Astrocyte of the spinal cord (primary cell): ENCODE measurements around the gene SLCO4C1.

Experiments
- DNase-seq: peaks from one replicate; pipeline ENCODE4 v3.0.0; 2011; ENCODE audit warnings: low read depth, low spot score
- H3K4me3 ChIP-seq: 2 replicates; pipeline ENCODE4 v1.5.1; 2011; ENCODE audit warnings: low read depth, mild to moderate bottlenecking, low read length, moderate library complexity
- CTCF ChIP-seq: IDR thresholded peaks from 2 replicates; pipeline ENCODE4 v1.5.1; 2012; ENCODE audit warnings: low read depth, mild to moderate bottlenecking, low read length, inconsistent platforms
- in situ Hi-C: cut with HindIII; loops from 2 replicates; pipeline ENCODE4 v1.10.0; 2017; ENCODE audit warnings: low sequenced_read_pairs

The SLCO4C1 gene

GRCh38 chr5:102312586-102313370 lies 16.7 kb upstream of the SLCO4C1 start:
- no peak overlapping the region for H3K4me3 ChIP-seq
- no peak for TF ChIP-seq CTCF
- no peak for DNase-seq
- in situ Hi-C loops: no loop called here

GRCh38 chr5:102309586-102309985 lies 13.5 kb upstream of the SLCO4C1 start:
- in situ Hi-C loops: no loop called here
- DNase-seq: no peak
- H3K4me3 ChIP-seq: no peak overlapping the region
- TF ChIP-seq CTCF: no peak

GRCh38 chr5:102307232-102307631 lies 11.1 kb upstream of the SLCO4C1 start:
- no peak for DNase-seq
- H3K4me3 ChIP-seq: no peak overlapping the region
- TF ChIP-seq CTCF: no peak
- in situ Hi-C loops: no loop called here

GRCh38 chr5:102306121-102306520 lies 10.0 kb upstream of the SLCO4C1 start:
- in situ Hi-C loops: no loop called here
- H3K4me3 ChIP-seq: no peak overlapping the region
- DNase-seq: no peak
- no peak for TF ChIP-seq CTCF

- DNase-seq: no peak
- TF ChIP-seq CTCF: no peak
- in situ Hi-C loops: no loop called here
- peak overlapping the region; percentile 46 for H3K4me3 ChIP-seq
Observed at GRCh38 chr5:102295534-102296177, 428 bp downstream of the SLCO4C1 start.

GRCh38 chr5:102294886-102295395 lies 1.1 kb downstream of the SLCO4C1 start:
- in situ Hi-C loops: no loop called here

More at GRCh38 chr5:102294886-102295395, 1.1 kb downstream of the SLCO4C1 start:
- no peak overlapping the region for H3K4me3 ChIP-seq
- no peak for DNase-seq
- TF ChIP-seq CTCF: no peak
